ENCODE measurements around the gene SHANK3.

GRCh38 chr22:50672041-50672440 lies 582 bp upstream of the SHANK3 start:
- TF ChIP-seq CTCF (optimal IDR thresholded peaks at IDR 0.05 in 1 of 3, IDR thresholded peaks at IDR 0.05 in 1 of 3, conservative IDR thresholded peaks at IDR 0.05 in 1 of 3; ENCODE audit: extremely low read depth in 1 of 3, insufficient read depth in 2 of 3, low read length in 3 of 3) (no peak), EZH2 (IDR thresholded peaks at IDR 0.05; ENCODE audit: low read length) (no peak)
